Measurements from ENCODE around the gene NAV2. TPM values are rescaled to one million over a fixed set of nuclear protein-coding genes. Genes with fewer than 3 reads are reported as not detected.

The NAV2 gene
- polyA plus RNA-seq, 1 donor from 2014 or later, result 3.0 TPM

DNA sequence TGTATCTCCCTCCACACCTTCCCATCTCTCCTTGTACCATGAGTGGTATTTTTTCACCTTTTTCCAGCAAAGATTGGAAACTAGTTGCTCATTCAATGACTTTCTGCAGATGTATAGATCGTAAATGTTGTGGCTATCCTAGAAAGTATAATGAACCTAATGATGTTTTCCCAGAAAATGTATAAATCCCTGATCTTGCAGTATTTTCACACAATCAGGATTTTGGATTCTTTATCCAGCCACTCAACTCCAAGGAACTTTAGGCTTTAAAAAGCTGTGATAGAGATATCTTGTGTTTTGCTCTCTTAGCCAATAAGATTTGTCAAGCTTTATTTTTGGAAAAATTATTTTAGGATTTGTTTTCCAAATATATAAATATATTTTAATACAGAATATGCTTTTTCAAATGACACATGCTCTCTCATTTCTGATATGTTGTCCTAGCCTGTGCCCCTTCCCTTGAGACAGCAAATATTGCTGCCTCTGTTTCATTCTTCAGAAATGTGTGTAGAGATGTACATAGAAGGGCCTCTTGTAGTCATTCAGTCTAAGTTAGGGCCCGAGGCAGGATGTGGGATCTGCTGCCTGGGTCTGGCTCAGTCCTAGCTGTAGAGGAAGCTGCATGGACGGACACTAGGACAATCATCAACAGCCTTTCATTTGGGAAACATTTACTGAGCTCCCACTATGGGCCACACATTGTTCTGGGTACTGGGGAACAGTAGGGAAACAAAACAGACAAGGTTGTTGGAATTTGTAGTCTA lies 62.4 kb downstream of the NAV2 start:
- no peaks in the 10 kb centered on the region for H3K9me3 ChIP-seq (ENCODE audit: low read length)
- no peaks in the 10 kb centered on the region for H3K79me2 ChIP-seq (replicated peaks; ENCODE audit: insufficient read depth, low read length)
- H2AFZ ChIP-seq (ENCODE audit: low read depth, low read length), result no peak overlapping the region
- H3K4me3 ChIP-seq (ENCODE audit: low read length), result no peak overlapping the region
- H3F3A ChIP-seq (ENCODE audit: insufficient read depth, low read length, poor library complexity, severe bottlenecking), result no peaks in the 10 kb centered on the region
- no peaks in the 10 kb centered on the region for H3K36me3 ChIP-seq (ENCODE audit: insufficient read depth, low read length)
- TF ChIP-seq EP300 (conservative IDR thresholded peaks at IDR 0.05; ENCODE audit: poor library complexity, severe bottlenecking) (no peak), POLR2AphosphoS5 (IDR thresholded peaks at IDR 0.05) (no peak), EZH2 (IDR thresholded peaks at IDR 0.05; ENCODE audit: borderline replicate concordance, insufficient read depth, low read length, poor library complexity, severe bottlenecking) (no peak), RAD21 (conservative IDR thresholded peaks at IDR 0.05) (no peak), MXI1 (conservative IDR thresholded peaks at IDR 0.05; ENCODE audit: poor library complexity, severe bottlenecking) (no peak), TAF1 (IDR thresholded peaks at IDR 0.05; ENCODE audit: low read depth) (no peak), SMC3 (conservative IDR thresholded peaks at IDR 0.05; ENCODE audit: poor library complexity) (no peak)
- TF ChIP-seq, protein P1, sequence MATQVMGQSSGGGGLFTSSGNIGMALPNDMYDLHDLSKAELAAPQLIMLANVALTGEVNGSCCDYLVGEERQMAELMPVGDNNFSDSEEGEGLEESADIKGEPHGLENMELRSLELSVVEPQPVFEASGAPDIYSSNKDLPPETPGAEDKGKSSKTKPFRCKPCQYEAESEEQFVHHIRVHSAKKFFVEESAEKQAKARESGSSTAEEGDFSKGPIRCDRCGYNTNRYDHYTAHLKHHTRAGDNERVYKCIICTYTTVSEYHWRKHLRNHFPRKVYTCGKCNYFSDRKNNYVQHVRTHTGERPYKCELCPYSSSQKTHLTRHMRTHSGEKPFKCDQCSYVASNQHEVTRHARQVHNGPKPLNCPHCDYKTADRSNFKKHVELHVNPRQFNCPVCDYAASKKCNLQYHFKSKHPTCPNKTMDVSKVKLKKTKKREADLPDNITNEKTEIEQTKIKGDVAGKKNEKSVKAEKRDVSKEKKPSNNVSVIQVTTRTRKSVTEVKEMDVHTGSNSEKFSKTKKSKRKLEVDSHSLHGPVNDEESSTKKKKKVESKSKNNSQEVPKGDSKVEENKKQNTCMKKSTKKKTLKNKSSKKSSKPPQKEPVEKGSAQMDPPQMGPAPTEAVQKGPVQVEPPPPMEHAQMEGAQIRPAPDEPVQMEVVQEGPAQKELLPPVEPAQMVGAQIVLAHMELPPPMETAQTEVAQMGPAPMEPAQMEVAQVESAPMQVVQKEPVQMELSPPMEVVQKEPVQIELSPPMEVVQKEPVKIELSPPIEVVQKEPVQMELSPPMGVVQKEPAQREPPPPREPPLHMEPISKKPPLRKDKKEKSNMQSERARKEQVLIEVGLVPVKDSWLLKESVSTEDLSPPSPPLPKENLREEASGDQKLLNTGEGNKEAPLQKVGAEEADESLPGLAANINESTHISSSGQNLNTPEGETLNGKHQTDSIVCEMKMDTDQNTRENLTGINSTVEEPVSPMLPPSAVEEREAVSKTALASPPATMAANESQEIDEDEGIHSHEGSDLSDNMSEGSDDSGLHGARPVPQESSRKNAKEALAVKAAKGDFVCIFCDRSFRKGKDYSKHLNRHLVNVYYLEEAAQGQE (IDR thresholded peaks at IDR 0.05; ENCODE audit: borderline replicate concordance), result no peak
- TF ChIP-seq, protein P2, sequence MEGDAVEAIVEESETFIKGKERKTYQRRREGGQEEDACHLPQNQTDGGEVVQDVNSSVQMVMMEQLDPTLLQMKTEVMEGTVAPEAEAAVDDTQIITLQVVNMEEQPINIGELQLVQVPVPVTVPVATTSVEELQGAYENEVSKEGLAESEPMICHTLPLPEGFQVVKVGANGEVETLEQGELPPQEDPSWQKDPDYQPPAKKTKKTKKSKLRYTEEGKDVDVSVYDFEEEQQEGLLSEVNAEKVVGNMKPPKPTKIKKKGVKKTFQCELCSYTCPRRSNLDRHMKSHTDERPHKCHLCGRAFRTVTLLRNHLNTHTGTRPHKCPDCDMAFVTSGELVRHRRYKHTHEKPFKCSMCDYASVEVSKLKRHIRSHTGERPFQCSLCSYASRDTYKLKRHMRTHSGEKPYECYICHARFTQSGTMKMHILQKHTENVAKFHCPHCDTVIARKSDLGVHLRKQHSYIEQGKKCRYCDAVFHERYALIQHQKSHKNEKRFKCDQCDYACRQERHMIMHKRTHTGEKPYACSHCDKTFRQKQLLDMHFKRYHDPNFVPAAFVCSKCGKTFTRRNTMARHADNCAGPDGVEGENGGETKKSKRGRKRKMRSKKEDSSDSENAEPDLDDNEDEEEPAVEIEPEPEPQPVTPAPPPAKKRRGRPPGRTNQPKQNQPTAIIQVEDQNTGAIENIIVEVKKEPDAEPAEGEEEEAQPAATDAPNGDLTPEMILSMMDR (IDR thresholded peaks at IDR 0.05; ENCODE audit: poor library complexity, severe bottlenecking), result no peak
- H4K20me1 ChIP-seq (ENCODE audit: insufficient read depth), result no peaks in the 10 kb centered on the region
- peaks cover 43% of the 10 kb centered on the region for H3K27me3 ChIP-seq (ENCODE audit: insufficient read depth, low read depth, low read length)
- no peaks in the 10 kb centered on the region for H3K9me2 ChIP-seq (ENCODE audit: insufficient read depth, low read length)
- H3K9ac ChIP-seq (ENCODE audit: low read length), result no peak overlapping the region
- no peak overlapping the region for H3K27ac ChIP-seq (ENCODE audit: low read length)
- H3K4me2 ChIP-seq (ENCODE audit: low read length), result no peak overlapping the region

- Histone ChIP-seq H3K27ac (ENCODE audit: low read length) (no peak overlapping the region), H3K36me3 (ENCODE audit: insufficient read depth, low read length) (no peaks in the 10 kb centered on the region), H3K9me3 (ENCODE audit: low read length) (no peaks in the 10 kb centered on the region), H3K27me3 (ENCODE audit: insufficient read depth, low read depth, low read length) (peaks cover 43% of the 10 kb centered on the region), H2AFZ (ENCODE audit: low read depth, low read length) (no peak overlapping the region), H3K4me2 (ENCODE audit: low read length) (no peak overlapping the region), H3K79me2 (replicated peaks; ENCODE audit: insufficient read depth, low read length) (no peaks in the 10 kb centered on the region), H4K20me1 (ENCODE audit: insufficient read depth) (no peaks in the 10 kb centered on the region), H3K9me2 (ENCODE audit: insufficient read depth, low read length) (no peaks in the 10 kb centered on the region), H3K9ac (ENCODE audit: low read length) (no peak overlapping the region), H3F3A (ENCODE audit: insufficient read depth, low read length, poor library complexity, severe bottlenecking) (no peaks in the 10 kb centered on the region), H3K4me3 (ENCODE audit: low read length) (no peak overlapping the region)
- no peak for TF ChIP-seq POLR2AphosphoS5 (IDR thresholded peaks at IDR 0.05)
- no peak for TF ChIP-seq SMC3 (conservative IDR thresholded peaks at IDR 0.05; ENCODE audit: poor library complexity)
- no peak for TF ChIP-seq EP300 (conservative IDR thresholded peaks at IDR 0.05; ENCODE audit: poor library complexity, severe bottlenecking)
- TF ChIP-seq, protein P2 (IDR thresholded peaks at IDR 0.05; ENCODE audit: poor library complexity, severe bottlenecking), result no peak
Observed at GRCh38 chr11:19775622-19776021, 63.0 kb downstream of the NAV2 start.

All from neural cell (in vitro differentiated cells).